HG03571 (cell line): ENCODE results near the gene CDK15.
"Not testable (repeated sequence)": the region's sequence is repeated elsewhere in the genome, so short reads cannot be mapped to it uniquely, and the experiment has no call there.

ENCODE experiments used
- ATAC-seq: cut with Tn5 transposase; IDR thresholded peaks from one replicate; pipeline ENCODE4 v1.9.1; 2021; ENCODE audit not compliant: unreplicated experiment

CDK15 gene

DNA sequence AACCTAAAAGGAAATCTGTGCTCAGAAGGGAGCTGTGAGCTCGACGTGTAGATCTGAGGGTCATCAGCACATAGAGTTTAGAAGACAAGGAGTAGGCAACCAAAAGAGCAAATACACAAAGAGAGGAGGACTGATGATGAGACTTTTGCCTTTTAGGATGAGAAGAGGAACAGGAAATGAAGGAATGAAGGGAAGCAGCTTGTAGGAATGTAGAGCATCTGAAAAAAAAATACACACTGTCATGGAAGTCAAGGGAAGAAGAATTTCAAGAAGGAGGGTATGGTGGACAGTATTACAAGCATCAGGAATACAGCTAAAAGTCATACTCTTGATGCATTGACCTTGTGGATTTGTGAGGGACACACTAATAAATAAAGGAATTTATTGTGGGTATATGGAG lies 21.9 kb downstream of the CDK15 start:
- ATAC-seq = no peak

DNA sequence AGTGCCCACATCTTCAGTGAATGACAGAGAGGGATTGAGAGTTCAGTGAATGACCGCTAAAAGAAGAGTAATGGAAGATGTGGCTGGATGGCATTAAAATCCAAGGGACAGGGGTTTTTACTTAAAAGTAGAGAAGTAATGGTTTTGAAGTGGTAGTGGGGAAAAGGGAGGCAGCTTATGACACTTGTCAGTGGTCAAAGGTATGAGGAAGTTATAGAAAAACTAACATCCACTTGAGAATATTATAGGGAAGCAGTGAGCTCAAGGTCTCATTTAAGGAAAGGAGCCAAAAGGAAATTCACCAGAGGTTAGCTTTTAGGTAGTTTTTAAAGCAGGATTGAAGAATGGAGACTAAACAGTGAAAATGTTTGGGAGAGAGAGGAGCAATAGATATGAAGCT lies 24.3 kb downstream of the CDK15 start:
- no peak for ATAC-seq

DNA sequence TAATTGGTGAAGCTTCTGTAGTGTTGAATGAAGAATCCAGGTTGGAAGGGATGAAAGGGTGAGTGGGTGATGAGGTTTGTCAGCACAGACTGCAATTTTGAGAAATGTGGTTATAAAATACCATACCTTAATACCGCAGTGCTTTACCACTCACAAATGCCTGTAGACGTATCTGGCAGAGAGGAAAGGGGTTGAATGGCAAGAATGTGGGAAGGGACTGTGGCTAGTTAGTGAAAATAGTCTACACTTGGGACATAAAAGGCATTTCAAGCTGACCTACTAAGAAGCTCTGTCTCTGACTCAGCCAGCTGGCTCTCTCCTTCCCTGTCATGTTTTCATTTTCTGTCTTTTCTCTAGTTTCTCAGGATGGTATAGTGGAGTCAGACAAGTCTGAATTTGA lies 25.1 kb downstream of the CDK15 start:
- ATAC-seq = no peak

DNA sequence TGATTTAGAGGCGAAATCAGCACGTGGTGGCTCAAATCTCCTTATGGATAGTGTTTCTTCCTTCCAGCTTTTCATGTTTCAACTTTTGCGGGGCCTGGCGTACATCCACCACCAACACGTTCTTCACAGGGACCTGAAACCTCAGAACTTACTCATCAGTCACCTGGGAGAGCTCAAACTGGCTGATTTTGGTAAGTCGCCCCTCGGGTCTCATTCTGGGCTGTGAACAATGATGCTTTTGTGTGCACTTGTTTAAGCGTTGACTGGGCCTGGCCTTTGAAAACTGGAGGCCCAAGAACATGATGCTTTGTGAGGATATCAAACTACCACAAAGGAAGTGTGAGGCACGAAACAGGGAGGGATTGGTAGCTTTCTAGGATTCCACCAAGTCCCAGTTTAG lies 27.4 kb downstream of the CDK15 start:
- ATAC-seq = no peak

DNA sequence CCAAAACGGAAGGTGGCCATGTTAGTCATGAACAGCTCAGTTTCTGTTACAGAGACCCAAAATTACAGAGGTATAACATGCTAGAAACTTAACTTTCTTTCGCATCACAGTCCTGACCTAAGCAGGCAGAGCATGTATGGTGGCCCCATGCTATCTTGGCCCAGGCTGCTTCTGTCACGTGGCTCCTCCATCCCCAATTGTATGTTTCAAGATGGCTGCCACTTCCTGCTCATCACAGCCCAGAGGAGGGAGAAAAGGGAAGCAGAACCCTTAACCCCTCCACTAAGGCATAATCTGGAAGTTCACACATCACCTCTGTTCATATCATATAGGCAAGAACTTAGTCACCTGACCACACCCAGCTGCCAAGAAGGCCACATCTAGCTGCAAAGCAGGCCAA lies 28.7 kb downstream of the CDK15 start:
- ATAC-seq = no peak

DNA sequence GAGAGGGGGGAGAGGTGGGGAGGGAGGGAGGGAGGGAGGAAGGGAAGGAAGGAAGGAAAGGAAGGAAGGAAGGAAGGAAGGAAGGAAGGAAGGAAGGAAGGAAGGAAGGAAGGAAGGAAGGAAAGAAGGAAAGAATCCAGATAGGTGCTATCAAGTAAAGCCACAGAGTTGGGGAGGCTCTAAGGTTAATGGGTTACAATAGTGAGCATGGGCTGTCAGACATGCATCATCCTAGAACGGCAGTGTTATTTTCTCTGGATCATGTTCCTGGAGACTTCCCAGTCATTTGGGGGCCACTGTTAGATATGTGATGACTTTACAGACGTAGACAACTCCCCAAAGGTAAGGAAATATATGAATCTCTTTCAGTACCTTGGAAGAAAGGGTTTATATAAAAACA lies 31.1 kb downstream of the CDK15 start:
- no peak for ATAC-seq

DNA sequence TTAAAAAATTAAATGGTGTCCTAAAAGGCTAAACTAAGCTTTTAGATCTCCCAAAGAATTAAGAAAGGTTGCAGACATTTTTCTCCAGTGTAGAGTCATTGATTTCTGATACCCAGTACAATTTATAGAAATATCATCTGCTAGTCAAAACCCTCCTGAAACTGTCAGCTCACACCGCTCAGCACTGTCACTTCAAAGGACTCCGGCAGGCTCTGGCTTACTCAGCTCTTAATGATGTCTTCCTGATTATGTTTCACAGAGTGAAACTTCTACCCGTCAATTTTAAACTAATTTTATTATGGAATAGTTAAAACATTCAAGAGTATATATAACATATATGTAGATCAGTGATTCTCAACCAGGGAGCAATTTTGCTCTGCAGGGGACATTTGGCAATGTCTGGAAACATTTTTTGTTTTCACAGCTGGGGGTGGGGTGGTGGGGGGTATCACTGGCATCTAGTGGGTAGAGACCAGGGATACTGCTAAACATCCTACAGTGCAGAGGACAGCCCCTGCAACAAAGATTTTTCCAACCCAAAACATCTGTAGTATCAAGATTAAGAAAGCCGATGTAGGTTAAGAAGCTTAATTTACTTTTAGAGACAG lies 31.6 kb downstream of the CDK15 start:
- no peak for ATAC-seq

DNA sequence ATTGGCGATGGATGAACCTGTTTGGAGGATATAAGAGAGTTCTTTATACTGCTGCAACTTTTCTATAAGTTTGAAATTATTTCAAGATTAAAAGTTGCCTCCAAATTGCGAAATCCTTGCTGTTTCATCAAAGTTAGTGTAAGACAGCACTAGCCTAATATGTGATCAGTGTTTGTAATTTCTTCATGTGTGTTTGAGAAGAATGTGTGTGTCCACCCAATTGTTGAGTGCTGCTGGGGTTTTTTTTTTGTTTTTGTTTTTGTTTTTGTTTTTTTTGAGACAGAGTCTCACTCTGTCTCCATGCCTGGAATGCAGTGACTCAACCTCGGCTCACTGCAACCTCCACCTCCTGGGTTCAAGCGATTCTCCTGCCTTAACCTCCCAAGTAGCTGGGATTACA lies 33.4 kb downstream of the CDK15 start:
- ATAC-seq = no peak

DNA sequence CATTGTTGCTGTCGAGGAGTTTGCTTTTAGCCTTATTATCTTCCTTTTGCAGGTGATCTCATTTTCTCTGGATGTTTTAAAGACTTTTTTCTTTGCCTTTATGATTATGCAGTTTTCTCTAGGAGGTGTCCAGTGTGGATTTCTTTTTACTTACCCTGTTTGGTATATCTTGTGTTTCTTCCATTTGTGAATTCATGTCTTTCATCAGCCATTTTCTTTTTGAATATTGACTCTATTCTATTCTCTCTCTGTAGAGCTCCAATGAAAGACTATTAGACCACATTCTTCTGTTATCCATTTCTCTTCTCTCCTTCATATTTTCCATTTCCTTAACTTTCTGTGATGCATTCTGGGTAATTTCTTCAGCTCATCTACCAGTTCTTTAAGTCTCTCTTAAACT lies 34.4 kb downstream of the CDK15 start:
- no peak for ATAC-seq

DNA sequence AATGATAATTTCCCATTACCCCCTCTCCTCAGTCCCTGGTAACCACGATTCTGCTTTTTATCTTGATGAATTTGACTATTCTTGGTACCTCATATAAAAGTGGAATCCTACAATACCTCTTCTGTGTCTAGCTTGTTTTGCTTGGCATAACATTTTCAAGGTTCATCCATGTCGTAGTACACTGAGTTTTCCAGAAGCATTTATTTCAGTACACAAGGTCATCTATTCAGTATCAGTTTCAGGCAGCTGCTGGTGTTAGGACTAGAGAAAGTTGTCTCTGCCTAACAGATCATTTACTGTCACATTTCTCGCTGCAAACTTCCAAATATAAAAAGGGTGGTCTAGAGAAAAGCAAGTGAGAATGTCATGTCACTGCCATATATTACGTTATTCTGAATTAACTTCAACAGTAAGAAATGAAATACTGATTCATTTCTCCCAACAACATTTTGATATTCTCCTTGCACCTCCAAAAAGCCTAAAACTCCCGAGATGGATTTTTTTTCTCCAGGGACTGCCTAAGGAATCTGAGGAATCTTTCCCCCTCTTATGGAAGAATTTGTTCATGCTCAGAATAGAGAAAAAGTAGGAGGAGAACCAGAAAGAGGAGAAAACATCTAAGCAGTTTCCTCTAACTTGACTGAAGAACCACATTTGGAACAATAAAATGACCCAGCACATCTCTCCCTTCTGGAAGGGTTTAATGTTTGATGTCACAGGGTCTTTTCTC lies 36.0 kb downstream of the CDK15 start:
- ATAC-seq = no peak

DNA sequence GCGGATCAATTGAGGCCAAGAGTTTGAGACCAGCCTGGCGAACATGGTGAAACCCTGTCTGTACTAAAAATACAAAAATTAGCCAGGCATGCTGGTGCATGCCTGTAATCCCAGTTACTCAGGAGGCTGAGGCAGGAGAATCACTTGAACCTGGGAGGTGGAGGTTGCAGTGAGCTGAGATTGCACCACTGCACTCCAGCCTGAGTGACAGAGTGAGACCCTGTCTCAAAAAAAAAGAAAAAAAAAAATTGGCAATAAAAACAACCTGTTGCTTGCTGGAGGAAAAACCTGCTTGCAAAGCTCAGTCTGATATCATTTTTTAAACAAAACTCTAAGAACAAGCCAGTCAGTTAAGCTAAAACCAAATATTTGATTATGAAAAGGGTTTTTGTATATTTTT lies 38.6 kb downstream of the CDK15 start:
- ATAC-seq = not testable (repeated sequence)

DNA sequence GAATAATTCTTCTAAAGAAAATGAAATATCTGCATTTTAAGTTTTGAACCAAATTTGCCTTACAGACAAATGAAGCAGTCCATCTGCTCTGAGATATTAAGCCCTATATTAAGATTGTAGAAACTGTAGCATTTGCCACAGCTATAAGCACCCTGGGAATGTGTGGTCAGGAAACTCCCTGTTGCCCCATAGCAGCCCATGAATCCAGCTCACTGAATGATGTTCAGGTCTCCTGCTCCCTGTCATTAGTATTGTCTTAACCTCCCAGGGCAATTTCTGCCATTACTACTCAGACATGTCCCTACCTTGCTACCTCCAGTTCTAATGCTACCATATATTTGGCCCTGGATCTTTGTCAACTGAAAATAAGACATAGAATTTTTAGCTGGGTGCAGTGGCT lies 41.1 kb downstream of the CDK15 start:
- ATAC-seq = no peak

DNA sequence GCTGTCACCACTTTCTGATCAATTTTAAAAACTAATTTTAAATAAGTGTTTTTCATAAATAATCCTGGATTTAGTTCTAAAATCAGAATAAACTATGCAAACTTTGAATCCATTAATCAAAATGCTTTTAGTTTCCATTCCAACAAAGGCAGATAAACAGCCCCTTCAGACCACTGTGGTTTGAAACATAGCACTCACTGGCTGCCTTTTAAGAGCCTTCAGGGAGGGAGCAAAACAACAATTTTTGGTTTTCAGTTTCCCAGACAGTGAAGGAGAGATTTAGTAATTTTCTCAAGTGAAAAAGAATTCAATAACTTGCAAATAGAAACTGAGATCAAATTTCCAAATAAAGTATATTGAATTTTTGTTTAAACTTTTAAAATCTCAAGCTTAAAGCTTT lies 46.1 kb downstream of the CDK15 start:
- no peak for ATAC-seq

DNA sequence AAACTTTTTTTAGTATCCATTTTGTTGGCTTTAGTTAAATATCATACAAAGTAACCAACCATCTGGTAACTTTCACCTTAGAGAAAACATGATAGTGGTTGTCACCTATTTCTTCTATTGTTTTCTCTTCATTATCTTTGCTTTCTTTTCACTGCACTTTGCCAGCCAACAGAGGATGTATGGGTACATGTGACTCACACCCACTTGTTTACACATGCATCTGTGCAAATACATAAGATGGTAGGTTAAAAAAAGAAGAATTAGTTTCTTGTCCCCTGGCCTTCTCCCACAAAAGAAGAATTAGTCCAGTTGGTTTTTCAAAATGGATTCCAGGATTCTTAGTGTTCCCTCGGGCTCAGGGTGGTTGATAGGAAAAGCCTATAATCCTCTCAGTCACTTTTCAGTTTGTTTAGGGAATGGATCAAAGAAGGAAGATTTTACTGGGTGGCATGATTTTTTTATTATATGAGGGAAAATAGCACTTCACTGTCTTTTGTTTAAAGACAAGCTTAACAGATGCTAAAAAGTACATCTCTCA lies 46.6 kb downstream of the CDK15 start:
- ATAC-seq = no peak

DNA sequence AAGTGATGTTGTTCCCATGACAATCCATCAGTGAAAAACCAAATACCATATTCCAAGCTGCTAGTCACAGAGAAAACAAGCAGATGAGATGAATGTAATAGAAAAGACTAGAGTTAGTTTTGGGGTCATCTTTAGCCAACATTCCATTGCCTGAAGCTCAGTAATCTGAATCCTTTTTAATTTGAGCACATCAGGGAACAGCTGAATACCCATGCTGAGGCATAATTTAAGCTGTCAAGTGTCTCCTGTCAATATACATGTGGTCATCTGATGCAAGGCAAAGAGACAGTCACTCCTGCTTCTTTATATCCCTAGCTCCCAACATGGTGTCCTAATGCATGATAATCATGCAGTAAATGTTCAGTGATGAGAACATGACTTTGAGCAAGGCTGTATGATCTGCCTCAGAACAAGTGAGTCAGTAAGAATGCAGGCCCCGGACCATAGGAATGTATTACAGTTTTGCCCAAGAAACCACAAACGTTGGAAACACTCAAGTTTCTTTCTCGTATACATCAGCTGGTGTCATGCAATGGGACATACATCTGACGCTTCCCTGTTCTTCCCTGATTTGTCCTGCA lies 48.0 kb downstream of the CDK15 start:
- no peak for ATAC-seq

DNA sequence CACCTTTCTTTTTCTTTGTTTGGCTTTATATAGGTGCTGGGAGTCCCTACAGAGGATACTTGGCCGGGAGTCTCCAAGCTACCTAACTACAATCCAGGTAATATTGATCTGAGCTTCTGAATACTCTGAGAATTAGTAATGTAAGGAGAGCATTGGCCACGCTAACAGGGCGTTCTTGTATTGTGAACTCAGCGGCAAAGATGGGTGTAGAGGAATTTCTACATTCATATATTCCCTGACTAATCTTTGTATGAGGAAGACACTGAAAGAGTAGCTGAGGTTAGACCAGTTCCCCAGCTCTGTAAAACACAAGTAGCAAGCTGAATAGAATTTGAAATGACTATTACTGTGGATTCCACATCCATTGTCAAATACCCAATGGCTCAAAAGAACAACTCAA lies 48.5 kb downstream of the CDK15 start:
- ATAC-seq = no peak

DNA sequence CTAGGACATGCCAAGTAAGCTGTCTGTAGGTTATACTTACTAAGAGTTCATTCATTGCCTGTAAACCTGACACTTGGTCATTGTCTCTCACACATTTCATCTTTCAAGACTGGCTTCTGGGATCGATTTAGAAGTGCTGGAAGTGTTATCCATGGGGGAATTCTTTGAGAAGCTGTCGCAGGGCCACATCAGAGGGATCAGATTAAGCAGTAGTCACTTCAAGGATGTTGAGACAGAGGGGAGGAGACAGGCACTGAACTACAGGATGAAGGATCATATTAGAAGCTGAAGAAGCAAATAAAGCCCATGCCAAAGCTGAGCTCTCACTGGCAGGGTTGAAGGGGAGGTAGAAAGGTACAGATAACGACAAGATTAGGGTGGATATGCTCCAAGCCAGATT lies 49.0 kb downstream of the CDK15 start:
- no peak for ATAC-seq

DNA sequence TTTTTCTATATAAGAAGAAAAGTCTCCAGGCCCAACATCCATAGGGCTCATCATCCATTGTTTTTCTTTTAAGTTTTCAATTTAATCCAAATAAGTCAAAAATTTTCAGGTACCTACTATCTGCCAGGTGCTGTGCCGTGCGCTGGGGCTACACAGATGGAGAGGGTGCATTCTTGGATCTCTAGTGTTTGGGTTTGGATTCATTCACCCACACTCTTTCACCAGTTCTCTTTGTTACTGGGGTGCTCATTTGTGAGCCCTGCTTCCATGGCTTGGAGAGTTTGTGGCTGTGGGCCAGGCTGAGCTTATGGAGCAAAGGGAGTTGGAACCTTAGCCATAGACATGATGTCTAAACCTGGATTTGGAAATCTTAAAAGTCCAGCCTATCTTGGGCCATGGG lies 51.0 kb downstream of the CDK15 start:
- ATAC-seq = no peak

DNA sequence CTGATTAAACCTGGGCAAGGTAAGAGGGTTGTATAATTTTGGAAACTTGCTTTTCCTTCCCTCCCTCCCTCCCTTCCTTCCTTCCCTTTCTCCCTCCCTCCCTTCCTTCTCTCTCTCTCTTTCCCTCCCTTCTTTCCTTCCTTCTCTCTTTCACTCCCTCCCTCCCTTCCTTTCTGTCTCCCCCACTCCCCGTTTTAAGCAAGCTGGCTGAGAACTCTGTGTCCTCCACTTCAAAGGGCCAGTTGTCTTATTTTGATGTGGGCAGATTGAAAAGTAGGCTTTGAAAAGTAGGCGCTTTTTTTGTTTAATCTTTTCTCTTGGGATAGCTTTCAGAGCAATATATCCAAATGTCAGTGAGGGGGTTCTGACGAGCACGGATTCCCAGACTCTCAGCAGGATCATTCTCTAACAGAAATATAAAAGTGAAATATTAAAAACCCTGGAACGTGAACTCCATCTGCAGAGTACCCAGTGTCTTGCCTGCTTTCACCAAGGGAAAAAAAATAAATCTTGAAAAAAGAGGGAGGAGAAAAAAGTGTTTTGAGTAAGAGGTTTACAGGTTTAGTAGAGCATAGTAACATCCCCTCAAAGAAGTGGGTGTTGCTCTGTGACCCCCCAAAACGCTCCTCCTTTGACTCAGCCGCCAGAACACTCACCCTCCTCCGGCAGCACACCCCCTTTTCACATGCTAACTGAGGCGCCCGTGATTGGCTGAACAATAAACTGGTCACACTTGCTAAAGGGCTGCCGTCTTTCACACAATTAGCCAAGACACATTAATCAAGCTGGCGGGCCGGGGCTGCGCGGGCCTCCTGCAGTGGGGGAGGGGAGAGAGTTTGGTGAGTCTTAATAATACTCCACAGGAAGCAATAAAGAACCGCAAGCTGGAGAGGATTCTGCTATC lies 52.2 kb downstream of the CDK15 start:
- ATAC-seq = no peak

DNA sequence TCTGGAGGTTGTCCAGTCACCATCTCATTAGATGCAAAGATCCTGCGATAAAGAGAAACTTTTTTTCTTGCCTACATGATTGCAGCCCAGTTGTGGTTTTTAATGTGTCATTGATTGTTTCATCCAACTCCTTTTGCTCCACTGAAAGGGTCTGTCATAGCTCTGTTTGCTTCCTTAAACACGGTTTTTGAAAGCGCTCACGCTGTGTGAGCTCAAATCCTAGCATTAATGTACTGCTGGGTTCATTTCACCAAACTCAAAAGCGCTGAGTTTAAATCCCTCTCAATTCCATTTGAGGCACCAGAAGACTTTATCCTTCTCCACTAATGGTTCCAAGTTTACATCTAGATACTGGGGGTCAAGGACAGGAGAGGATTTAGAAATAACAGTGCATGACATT lies 53.6 kb downstream of the CDK15 start:
- no peak for ATAC-seq

DNA sequence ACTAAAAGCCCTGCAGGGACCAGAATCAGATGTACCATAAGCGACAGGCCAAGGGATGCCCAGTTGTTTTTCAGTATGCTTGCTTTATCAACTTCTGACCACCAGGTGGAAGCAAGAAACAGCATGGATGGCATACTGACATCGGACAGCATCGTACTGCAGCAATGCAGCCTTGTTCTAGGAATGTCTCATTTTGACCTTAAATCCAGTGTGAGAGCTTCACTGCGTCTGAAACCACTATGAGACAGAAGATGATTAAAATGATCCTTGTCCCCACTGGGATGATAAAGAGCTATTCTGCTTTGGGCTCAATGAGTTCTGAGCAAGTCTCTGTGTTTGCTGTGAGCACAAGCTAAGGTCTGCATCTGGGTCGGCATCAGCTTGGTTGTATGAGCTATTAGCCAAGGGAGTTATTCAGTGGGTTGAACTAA lies 54.3 kb downstream of the CDK15 start:
- ATAC-seq = no peak
